Measurements from ENCODE around the gene NELFCD.
"Not testable (repeated sequence)": the region's sequence is repeated elsewhere in the genome, so short reads cannot be mapped to it uniquely, and the experiment has no call there.

NELFCD gene

DNA sequence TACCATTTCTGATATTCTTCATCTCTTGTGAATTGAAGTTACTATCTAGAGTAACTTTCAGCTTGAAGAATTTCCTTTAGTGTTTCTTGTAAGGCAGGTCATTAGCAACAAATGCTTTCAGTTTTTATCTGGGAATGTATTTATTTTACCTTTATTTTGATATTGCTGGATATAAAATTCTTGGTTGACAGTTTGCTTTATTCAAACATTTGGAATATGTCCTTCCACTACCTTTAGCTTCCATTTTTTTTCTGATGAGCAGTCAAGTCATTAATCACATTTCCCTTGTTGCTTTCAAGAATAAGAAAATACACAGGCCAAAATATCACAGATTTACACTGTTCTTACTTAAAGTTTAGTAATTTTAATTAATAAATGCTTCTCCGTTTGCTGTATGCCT lies 5.7 kb upstream of the NELFCD start:
- TF ChIP-seq, protein P1, sequence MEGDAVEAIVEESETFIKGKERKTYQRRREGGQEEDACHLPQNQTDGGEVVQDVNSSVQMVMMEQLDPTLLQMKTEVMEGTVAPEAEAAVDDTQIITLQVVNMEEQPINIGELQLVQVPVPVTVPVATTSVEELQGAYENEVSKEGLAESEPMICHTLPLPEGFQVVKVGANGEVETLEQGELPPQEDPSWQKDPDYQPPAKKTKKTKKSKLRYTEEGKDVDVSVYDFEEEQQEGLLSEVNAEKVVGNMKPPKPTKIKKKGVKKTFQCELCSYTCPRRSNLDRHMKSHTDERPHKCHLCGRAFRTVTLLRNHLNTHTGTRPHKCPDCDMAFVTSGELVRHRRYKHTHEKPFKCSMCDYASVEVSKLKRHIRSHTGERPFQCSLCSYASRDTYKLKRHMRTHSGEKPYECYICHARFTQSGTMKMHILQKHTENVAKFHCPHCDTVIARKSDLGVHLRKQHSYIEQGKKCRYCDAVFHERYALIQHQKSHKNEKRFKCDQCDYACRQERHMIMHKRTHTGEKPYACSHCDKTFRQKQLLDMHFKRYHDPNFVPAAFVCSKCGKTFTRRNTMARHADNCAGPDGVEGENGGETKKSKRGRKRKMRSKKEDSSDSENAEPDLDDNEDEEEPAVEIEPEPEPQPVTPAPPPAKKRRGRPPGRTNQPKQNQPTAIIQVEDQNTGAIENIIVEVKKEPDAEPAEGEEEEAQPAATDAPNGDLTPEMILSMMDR (IDR thresholded peaks at IDR 0.05; ENCODE audit: low read depth, low read length): no peak
- H3K4me3 ChIP-seq (ENCODE audit: low read depth, low read length): no peak overlapping the region

DNA sequence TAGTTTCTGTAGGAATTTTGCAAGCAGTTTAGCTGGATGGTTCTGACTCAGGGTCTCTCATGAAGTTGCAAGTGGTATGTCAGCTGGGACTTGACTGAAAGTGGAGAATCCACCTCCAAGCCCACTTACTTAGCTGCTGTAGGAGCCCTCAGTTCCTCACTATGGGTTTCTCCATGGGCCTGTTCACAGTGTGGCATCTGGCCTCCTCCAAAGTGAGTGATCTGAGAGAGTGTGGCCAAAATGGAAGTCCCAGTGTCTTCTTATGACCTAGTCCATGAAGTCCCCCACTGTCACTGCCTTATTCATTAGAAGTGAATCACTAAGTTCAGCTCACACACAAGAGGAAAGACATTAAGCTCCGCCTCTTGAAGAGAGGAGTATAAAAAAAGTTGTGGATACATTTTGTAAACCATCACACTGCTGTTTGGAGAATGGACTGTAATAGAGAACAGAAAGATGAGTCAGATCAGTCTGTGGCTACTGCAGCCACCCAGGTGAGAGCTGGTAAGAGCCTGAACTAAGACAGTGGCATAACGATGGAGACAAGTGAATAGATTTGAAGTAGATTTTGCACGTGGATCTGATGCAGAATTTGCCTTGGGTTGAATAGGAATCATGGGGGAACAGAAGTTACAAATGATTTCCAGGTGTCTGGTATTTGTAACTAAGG lies 4.9 kb upstream of the NELFCD start:
- no peak overlapping the region for H3K4me3 ChIP-seq (ENCODE audit: low read depth, low read length)
- TF ChIP-seq, protein P1 (IDR thresholded peaks at IDR 0.05; ENCODE audit: low read depth, low read length): no peak

DNA sequence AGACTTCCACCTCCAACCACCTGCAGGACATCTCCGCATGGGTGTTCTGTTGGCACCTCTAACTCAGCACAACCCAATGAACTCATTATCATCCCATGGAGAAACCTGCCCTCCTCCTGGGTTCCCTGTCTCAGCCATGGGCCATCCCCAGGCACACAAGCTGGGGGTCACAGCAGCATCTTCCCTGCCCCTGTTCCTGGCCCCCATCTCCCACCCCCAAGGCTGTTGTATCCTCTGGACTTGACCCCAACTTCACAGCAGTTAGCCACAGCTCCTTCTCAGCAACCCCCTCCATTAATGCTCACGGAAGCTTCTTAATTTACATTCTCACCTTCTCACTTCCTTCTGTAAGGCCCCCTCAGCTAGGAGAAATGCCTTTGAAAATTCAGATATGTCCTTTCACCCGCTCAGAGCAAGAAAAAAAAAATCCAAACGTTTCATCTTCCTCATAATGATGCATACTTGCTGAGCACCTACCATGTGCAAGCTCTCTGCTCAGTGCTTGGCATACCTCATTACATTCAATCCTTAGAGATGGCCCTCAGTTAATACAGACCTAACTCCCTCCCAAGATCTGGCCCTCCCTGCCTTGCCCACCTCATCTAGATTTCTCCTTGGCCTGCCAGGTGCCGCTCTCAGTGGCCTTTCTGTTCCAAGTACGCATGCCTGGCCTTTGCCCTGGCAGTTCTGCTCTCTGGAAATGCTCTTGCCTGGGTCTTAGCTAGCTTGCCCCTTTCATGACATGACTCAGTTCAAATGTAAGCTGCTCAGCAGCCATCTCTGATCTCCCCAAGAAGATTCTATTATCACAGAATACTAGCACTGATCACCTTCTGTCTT lies 2.5 kb upstream of the NELFCD start:
- no peak overlapping the region for H3K4me3 ChIP-seq (ENCODE audit: low read depth, low read length)
- TF ChIP-seq, protein P1 (IDR thresholded peaks at IDR 0.05; ENCODE audit: low read depth, low read length): no peak

DNA sequence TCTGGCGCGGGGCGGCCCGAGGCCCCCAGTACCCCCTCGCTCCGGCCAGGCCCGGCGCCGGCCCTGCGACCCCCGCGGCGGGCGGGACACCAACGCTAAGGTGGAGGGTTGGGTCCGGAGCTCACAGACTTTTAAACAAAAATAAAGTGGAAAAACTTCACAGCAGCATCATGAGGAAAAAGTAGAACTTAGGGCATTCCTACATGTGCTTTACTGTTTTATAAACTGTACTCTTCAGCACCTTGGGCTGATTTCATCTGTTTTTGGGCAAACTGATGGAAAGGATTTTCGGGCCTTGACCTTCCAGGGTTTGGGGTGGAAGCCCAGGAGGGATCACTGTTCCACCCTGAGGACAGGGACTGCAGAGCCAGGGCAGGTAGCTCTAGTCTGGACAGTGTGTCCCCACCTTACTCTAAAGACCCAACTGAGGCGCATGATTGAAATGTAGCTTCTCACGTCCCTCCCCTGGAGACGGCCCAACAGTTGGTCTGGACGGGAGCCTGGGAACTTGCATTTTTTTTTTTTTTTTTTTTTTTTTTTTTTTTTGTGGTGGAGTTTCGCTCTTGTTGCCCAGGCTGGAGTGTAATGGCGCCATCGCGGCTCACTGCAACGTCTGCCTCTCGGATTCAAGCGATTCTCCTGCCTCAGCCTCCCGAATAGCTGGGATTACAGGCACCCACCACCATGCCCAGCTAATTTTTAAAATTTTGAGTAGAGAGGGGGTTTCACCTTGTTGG lies 740 bp downstream of the NELFCD start:
- TF ChIP-seq, protein P1 (IDR thresholded peaks at IDR 0.05; ENCODE audit: low read depth, low read length): no peak
- peak overlapping the region; percentile 76 for H3K4me3 ChIP-seq (ENCODE audit: low read depth, low read length)

DNA sequence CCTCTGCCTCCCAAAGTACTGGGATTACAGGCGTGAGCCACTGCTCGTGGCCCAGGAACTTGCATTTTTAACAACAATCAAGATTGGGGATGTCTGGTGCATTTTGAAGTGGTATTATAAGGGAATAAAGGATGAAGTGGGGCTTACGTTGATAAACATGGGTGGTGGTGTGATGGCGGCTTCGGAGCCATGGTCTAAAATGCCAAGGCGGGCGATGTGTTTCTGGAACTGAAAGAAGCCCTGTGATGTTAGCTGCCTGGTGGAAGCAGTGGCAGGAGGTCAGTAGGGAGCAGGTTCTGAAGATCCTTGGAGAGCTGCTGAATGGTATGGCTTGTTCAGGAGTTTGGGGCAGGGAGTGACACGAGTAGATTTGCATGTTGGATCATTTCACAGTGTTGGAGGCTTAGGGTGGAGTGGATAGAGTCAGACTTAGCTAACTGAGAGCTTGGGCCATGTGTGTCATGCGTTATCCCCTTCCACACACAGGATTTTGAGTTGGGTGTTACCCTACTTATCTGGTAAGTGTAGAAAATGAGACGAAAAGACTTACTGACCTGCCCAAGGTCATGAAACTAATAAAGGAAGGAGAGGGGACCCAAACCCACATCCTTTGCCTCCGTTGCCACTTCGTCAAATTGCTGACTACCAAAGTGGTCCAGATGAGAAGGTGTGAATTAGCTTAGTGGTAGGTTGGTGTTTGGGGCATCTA lies 1.5 kb downstream of the NELFCD start:
- TF ChIP-seq, protein P1 (IDR thresholded peaks at IDR 0.05; ENCODE audit: low read depth, low read length): no peak
- no peak overlapping the region for H3K4me3 ChIP-seq (ENCODE audit: low read depth, low read length)

DNA sequence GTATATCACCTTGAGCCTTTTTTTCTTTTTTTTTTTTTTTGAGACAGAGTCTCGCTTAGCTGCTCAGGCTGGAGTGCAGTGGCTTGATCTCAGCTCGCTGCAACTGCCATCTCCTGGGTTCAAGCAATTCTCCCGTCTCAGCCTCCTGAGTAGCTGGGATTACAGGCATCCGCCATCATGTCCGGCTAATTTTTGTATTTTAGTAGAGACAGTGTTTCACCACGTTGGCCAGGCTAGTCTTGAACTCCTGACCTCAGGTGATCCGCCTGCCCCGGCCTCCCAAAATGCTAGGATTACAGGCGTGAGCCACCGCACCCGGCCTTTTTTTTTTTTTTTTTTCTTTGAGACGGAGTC lies 2.0 kb downstream of the NELFCD start:
- not testable (repeated sequence) for H3K4me3 ChIP-seq (ENCODE audit: low read depth, low read length)

DNA sequence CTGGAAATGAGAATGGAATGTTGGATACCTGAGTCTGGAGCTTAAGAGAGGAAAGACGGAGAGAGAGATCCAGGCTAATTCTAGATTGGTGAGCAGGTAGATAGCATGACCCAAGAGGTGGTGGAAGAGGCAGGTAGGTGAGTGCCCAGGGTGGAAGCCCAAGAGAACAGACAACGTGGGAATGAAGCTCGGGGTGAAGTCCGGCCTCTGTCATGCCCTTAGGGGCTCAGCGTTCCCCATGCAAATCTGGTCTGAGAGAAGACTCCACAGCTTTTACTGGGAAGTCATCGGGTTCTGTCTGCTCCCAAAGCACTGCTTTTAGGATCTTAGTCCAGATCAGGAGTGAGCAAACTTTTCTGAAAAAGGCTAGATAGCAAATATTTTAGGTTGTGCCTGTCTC lies 3.6 kb downstream of the NELFCD start:
- no peak overlapping the region for H3K4me3 ChIP-seq (ENCODE audit: low read depth, low read length)
- TF ChIP-seq, protein P1 (IDR thresholded peaks at IDR 0.05; ENCODE audit: low read depth, low read length): no peak

Data from WI38 (cell line).